ENCODE results near the gene SETX.

Gene SETX

DNA sequence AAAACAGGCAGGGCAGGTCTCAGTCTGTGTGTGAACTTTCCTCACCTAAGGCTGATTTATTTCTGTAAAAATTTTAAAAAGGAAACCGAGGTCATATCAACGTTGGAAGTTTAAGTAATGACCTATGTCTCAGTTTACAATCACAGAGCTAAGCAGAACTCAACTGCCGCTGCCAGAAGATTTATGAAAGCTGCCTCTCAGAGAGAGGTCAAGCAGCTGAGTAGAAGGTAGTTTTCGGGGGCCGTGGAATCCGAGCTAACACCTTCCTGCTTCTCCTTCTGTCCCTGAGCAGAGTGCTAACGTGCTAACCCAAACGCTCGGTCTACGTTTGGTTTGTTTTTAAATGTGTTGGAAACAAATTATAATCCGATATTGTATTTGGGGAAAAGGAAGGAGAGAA lies 40.8 kb upstream of the SETX start:
- Histone ChIP-seq H4K20me1 (ENCODE audit: insufficient read depth) (no peaks in the 10 kb centered on the region), H3K27ac (no peak overlapping the region), H3K79me2 (ENCODE audit: insufficient read depth, low read depth) (no peaks in the 10 kb centered on the region), H3K9ac (no peak overlapping the region), H3K4me2 (no peak overlapping the region), H3K4me3 (IDR thresholded peaks at IDR 0.05; ENCODE audit: insufficient read depth, low read depth, low read length) (no peak overlapping the region), H3K36me3 (ENCODE audit: insufficient read depth) (no peaks in the 10 kb centered on the region; the same call in none of the 2 replicates), H3K27me3 (ENCODE audit: insufficient read depth, low read depth) (no peaks in the 10 kb centered on the region), H3K4me1 (ENCODE audit: low read depth, poor library complexity, severe bottlenecking) (no peaks in the 10 kb centered on the region), H2AFZ (ENCODE audit: low read depth) (no peak overlapping the region)
- TF ChIP-seq, protein P1, sequence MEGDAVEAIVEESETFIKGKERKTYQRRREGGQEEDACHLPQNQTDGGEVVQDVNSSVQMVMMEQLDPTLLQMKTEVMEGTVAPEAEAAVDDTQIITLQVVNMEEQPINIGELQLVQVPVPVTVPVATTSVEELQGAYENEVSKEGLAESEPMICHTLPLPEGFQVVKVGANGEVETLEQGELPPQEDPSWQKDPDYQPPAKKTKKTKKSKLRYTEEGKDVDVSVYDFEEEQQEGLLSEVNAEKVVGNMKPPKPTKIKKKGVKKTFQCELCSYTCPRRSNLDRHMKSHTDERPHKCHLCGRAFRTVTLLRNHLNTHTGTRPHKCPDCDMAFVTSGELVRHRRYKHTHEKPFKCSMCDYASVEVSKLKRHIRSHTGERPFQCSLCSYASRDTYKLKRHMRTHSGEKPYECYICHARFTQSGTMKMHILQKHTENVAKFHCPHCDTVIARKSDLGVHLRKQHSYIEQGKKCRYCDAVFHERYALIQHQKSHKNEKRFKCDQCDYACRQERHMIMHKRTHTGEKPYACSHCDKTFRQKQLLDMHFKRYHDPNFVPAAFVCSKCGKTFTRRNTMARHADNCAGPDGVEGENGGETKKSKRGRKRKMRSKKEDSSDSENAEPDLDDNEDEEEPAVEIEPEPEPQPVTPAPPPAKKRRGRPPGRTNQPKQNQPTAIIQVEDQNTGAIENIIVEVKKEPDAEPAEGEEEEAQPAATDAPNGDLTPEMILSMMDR (conservative IDR thresholded peaks at IDR 0.05; ENCODE audit: low read depth, low read length), result no peak

DNA sequence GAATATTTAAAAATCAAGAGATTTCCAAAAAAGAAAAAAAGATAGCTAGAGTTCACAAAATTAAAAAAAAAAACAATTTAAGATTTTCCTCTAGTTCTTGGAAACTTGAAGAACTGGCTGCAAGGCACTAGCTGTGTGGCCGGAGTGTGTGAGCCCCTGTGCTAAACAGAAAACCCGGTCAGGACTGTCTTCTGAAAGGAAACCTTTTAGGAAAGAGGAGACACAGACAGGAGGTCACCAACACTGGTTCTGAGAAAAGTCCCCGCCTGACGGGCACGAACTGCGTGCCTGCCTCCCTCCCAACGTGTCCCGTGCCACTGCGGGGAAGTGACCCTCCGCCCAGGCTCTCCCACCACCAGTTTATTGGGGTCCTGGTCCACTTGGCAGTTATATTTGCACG lies 36.7 kb upstream of the SETX start:
- no peaks in the 10 kb centered on the region for H3K4me1 ChIP-seq (ENCODE audit: low read depth, poor library complexity, severe bottlenecking)
- H4K20me1 ChIP-seq (ENCODE audit: insufficient read depth), result no peaks in the 10 kb centered on the region
- peaks cover 8% of the 10 kb centered on the region for H3K36me3 ChIP-seq (ENCODE audit: insufficient read depth)
- H2AFZ ChIP-seq (ENCODE audit: low read depth), result no peak overlapping the region
- no peak overlapping the region for H3K27ac ChIP-seq
- H3K27me3 ChIP-seq (ENCODE audit: insufficient read depth, low read depth), result no peaks in the 10 kb centered on the region
- TF ChIP-seq, protein P1 (conservative IDR thresholded peaks at IDR 0.05; ENCODE audit: low read depth, low read length), result no peak
- no peak overlapping the region for H3K4me2 ChIP-seq
- no peak overlapping the region for H3K9ac ChIP-seq
- H3K79me2 ChIP-seq (ENCODE audit: insufficient read depth, low read depth), result no peaks in the 10 kb centered on the region
- no peak overlapping the region for H3K4me3 ChIP-seq (IDR thresholded peaks at IDR 0.05; ENCODE audit: insufficient read depth, low read depth, low read length)

DNA sequence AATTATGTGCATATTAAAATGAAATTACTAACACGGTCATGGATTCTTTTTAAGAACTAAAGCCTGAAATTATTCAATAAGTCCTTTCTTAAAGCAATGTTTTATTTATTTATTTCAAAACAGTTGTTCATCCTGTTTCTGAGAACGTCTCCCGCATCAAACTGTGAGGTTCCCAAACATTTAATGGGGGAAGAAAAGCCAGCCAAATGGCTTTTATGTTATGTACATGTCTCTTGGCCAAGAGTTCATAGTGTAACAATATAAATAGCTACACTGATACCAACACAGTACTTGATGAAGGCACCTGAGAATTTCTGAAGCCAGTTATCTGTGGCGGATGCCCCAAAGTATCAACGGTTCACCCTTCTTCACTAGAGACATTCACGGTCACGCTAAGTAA lies 36.2 kb upstream of the SETX start:
- Histone ChIP-seq H4K20me1 (ENCODE audit: insufficient read depth) (no peaks in the 10 kb centered on the region), H3K27ac (no peak overlapping the region), H2AFZ (ENCODE audit: low read depth) (no peak overlapping the region), H3K9ac (no peak overlapping the region), H3K4me3 (IDR thresholded peaks at IDR 0.05; ENCODE audit: insufficient read depth, low read depth, low read length) (no peak overlapping the region), H3K27me3 (ENCODE audit: insufficient read depth, low read depth) (no peaks in the 10 kb centered on the region), H3K36me3 (ENCODE audit: insufficient read depth) (peaks cover 8% of the 10 kb centered on the region), H3K4me2 (no peak overlapping the region), H3K4me1 (ENCODE audit: low read depth, poor library complexity, severe bottlenecking) (no peaks in the 10 kb centered on the region), H3K79me2 (ENCODE audit: insufficient read depth, low read depth) (no peaks in the 10 kb centered on the region)
- TF ChIP-seq, protein P1 (conservative IDR thresholded peaks at IDR 0.05; ENCODE audit: low read depth, low read length), result no peak

DNA sequence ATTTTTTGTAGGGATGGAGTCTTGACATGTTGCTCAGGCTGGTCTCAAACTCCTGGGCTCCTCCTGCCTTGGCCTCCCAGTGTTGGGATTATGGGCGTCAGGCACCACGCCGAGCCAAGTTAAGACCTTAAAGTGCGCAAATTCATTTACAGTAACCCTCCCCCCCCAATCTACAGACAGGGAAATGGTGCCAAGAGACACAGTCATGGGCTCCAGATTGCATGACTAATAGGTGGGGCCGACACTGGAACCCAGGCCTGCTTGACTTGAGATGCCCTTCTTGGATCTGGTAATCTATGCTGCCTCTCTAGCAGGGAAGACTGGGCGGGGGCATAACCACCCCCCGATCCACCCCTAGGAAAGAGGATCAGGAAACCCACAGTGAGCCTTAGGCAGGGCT lies 32.3 kb upstream of the SETX start:
- no peaks in the 10 kb centered on the region for H3K79me2 ChIP-seq (ENCODE audit: insufficient read depth, low read depth)
- H3K27ac ChIP-seq, result no peak overlapping the region
- H3K36me3 ChIP-seq (ENCODE audit: insufficient read depth), result peaks cover 8% of the 10 kb centered on the region; the same call in 1 of the 2 replicates
- H3K4me1 ChIP-seq (ENCODE audit: low read depth, poor library complexity, severe bottlenecking), result peaks cover 7% of the 10 kb centered on the region
- no peak overlapping the region for H3K4me3 ChIP-seq (IDR thresholded peaks at IDR 0.05; ENCODE audit: insufficient read depth, low read depth, low read length)
- no peak overlapping the region for H2AFZ ChIP-seq (ENCODE audit: low read depth)
- no peaks in the 10 kb centered on the region for H4K20me1 ChIP-seq (ENCODE audit: insufficient read depth)
- no peaks in the 10 kb centered on the region for H3K27me3 ChIP-seq (ENCODE audit: insufficient read depth, low read depth)
- H3K9ac ChIP-seq, result no peak overlapping the region
- H3K4me2 ChIP-seq, result no peak overlapping the region
- TF ChIP-seq, protein P1 (conservative IDR thresholded peaks at IDR 0.05; ENCODE audit: low read depth, low read length), result no peak
